OCI-LY1 (cell line): Measurements from ENCODE around the gene FAM50B.

ENCODE experiments used
- H2AFZ ChIP-seq: fragments of 200-600 bp; sonication (generic), shearing (Covaris generic); 2 replicates; pipeline ENCODE4 v1.6.0; 2014; ENCODE audit warnings: antibody characterized with exemption, mild to moderate bottlenecking, low read length
- H3F3A ChIP-seq: fragments of 200-600 bp; sonication (generic), shearing (Covaris generic); 2 replicates; pipeline ENCODE4 v1.6.0; 2014; ENCODE audit warnings: mild to moderate bottlenecking, antibody characterized with exemption, low read length, moderate library complexity; ENCODE audit not compliant: insufficient read depth
- H3K27ac ChIP-seq: fragments of 200-600 bp; sonication (generic); 2 replicates; pipeline ENCODE4 v1.5.1; 2014; ENCODE audit warnings: low read length, mixed run types, mild to moderate bottlenecking, low read depth; ENCODE audit not compliant: poor library complexity, severe bottlenecking
- H3K27me3 ChIP-seq: fragments of 200-600 bp; sonication (generic); 2 replicates; pipeline ENCODE4 v1.6.0; 2014; ENCODE audit warnings: antibody characterized with exemption, mild to moderate bottlenecking, low read length, moderate library complexity; ENCODE audit not compliant: insufficient read depth
- H3K36me3 ChIP-seq: fragments of 200-600 bp; sonication (generic); 2 replicates; pipeline ENCODE4 v1.6.1; 2014; ENCODE audit warnings: mild to moderate bottlenecking, antibody characterized with exemption, low read length, moderate library complexity, mixed read lengths; ENCODE audit not compliant: insufficient read depth
- H3K4me1 ChIP-seq: fragments of 200-600 bp; sonication (generic); 2 replicates; pipeline ENCODE4 v1.5.1; 2014; ENCODE audit warnings: mild to moderate bottlenecking, low read length, moderate library complexity; ENCODE audit not compliant: insufficient read depth, severe bottlenecking
- H3K4me2 ChIP-seq: fragments of 200-600 bp; sonication (generic), shearing (Covaris generic); 2 replicates; pipeline ENCODE4 v1.6.1; 2014; ENCODE audit warnings: low read length
- H3K4me3 ChIP-seq: fragments of 200-600 bp; sonication (generic); 2 replicates; pipeline ENCODE4 v1.5.1; 2014; ENCODE audit warnings: low read length, low read depth, mild to moderate bottlenecking, mixed read lengths; ENCODE audit not compliant: poor library complexity, severe bottlenecking
- H3K79me2 ChIP-seq: fragments of 200-600 bp; shearing (Covaris generic); 2 replicates; pipeline ENCODE4 v1.6.1; 2016; ENCODE audit warnings: mixed run types, low read length, mixed read lengths; ENCODE audit not compliant: insufficient read depth
- H3K9ac ChIP-seq: fragments of 200-600 bp; sonication (generic), shearing (Covaris generic); 2 replicates; pipeline ENCODE4 v1.6.1; 2014; ENCODE audit warnings: mild to moderate bottlenecking, low read length, mixed read lengths
- H3K9me2 ChIP-seq: fragments of 200-600 bp; sonication (generic), shearing (Covaris generic); 2 replicates; pipeline ENCODE4 v1.6.1; 2014; ENCODE audit warnings: low read depth, mild to moderate bottlenecking, low read length, mixed read lengths
- H3K9me3 ChIP-seq: fragments of 200-600 bp; shearing (Covaris generic); 2 replicates; pipeline ENCODE4 v1.6.1; 2014; ENCODE audit warnings: low read length, mixed read lengths
- H4K20me1 ChIP-seq: fragments of 200-600 bp; sonication (generic), shearing (Covaris generic); 2 replicates; pipeline ENCODE4 v1.6.0; 2016; ENCODE audit warnings: mild to moderate bottlenecking, low read length; ENCODE audit not compliant: insufficient read depth
- CTCF ChIP-seq: fragments of 200-600 bp; sonication (generic), shearing (Covaris generic); IDR thresholded peaks from 2 replicates; pipeline ENCODE4 v1.5.1; 2017; ENCODE audit warnings: mild to moderate bottlenecking, antibody characterized with exemption, low read length, moderate library complexity, mixed read lengths
- EZH2 ChIP-seq: fragments of 200-600 bp; sonication (generic), shearing (Covaris generic); IDR thresholded peaks from 2 replicates; pipeline ENCODE4 v1.8.0; 2017; ENCODE audit warnings: borderline replicate concordance, mixed run types, mild to moderate bottlenecking, antibody characterized with exemption, low read length, moderate library complexity, mixed read lengths

The FAM50B gene

GRCh38 chr6:3865463-3865862 is 16.3 kb downstream of the FAM50B start:
- no peaks in the 10 kb centered on the region; the same call in 1 of the 2 replicates for H3K27me3 ChIP-seq
- no peaks in the 10 kb centered on the region for H3K9me3 ChIP-seq
- H3K4me1 ChIP-seq: no peaks in the 10 kb centered on the region
- no peaks in the 10 kb centered on the region for H3K79me2 ChIP-seq
- no peaks in the 10 kb centered on the region for H4K20me1 ChIP-seq
- no peak overlapping the region for H3K4me2 ChIP-seq
- no peak overlapping the region for H3K9ac ChIP-seq
- H2AFZ ChIP-seq: no peak overlapping the region
- TF ChIP-seq EZH2 (no peak), CTCF (no peak)
- H3F3A ChIP-seq: no peaks in the 10 kb centered on the region
- no peak overlapping the region for H3K4me3 ChIP-seq
- H3K36me3 ChIP-seq: no peaks in the 10 kb centered on the region
- H3K9me2 ChIP-seq: no peaks in the 10 kb centered on the region
- H3K27ac ChIP-seq: no peak overlapping the region

- Histone ChIP-seq H2AFZ (no peak overlapping the region), H3K4me3 (no peak overlapping the region), H3K79me2 (no peaks in the 10 kb centered on the region), H3K36me3 (no peaks in the 10 kb centered on the region), H3K9ac (no peak overlapping the region), H3K4me1 (no peaks in the 10 kb centered on the region), H3K9me3 (no peaks in the 10 kb centered on the region), H3K4me2 (no peak overlapping the region), H3K9me2 (no peaks in the 10 kb centered on the region), H4K20me1 (no peaks in the 10 kb centered on the region), H3K27me3 (no peaks in the 10 kb centered on the region; the same call in 1 of the 2 replicates), H3F3A (no peaks in the 10 kb centered on the region), H3K27ac (no peak overlapping the region)
- TF ChIP-seq EZH2 (no peak), CTCF (no peak)
These were observed 18.7 kb downstream of the FAM50B start for GRCh38 chr6:3867641-3868502.

- TF ChIP-seq CTCF (no peak), EZH2 (no peak)
- H3K4me1 ChIP-seq: no peaks in the 10 kb centered on the region
- no peaks in the 10 kb centered on the region for H3F3A ChIP-seq
- no peak overlapping the region for H3K4me2 ChIP-seq
- H3K9me2 ChIP-seq: no peaks in the 10 kb centered on the region
- no peaks in the 10 kb centered on the region for H3K9me3 ChIP-seq
- H3K9ac ChIP-seq: no peak overlapping the region
- no peaks in the 10 kb centered on the region for H4K20me1 ChIP-seq
- no peak overlapping the region for H3K4me3 ChIP-seq
- no peak overlapping the region for H3K27ac ChIP-seq
- H3K27me3 ChIP-seq: no peaks in the 10 kb centered on the region; the same call in 1 of the 2 replicates
- no peaks in the 10 kb centered on the region for H3K79me2 ChIP-seq
- H3K36me3 ChIP-seq: no peaks in the 10 kb centered on the region
- H2AFZ ChIP-seq: no peak overlapping the region
These were observed 19.4 kb downstream of the FAM50B start for GRCh38 chr6:3868544-3868943.
